Activated T-cell treated with anti-CD3 and anti-CD28 coated beads for 24 hours (primary cell): Measurements from ENCODE around the gene SIX5.
A peak's percentile ranks its signal among the peaks of the same experiment; 100 is the strongest.

ENCODE experiments used
- DNase-seq: peaks from one replicate; pipeline ENCODE4 v3.0.0-alpha.2; 2020; ENCODE audit warnings: low read depth

The SIX5 gene

DNA sequence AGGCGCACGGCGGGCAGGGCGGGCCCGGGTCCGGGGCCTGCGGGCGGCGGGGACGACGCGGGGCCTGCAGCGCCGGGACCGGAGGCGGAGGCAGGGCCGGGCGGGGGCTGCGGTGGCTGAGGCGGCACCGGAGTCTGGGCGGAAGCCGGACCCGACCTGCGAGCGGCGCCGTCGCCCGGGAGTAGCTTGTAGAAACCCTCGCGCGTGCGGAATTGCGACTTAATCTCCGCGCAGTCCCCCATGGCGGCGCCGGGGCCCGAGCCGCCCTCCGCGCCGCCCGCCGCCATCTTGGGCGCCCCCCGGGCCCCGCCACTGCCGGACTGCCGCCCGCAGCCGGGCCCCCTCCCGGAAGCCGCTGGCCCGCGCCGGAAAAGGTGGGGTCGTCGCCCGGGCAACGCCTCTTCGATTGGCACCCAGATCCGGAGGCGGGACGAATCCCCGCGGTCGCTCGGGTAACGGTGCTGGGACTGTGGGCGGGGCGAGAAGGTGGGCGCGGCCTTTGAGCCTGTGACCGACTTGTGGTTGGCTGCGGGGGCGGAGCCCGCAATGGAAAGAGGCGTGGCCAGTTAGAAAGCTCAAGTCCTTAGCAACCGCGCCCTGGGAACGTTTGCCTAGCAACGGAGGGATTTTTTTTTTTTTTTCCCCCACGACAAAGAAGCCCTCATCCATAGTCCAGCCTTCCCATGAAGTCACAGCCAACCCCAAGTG, 23.6 kb upstream of the SIX5 start, which contains the start of gene DMWD:
Gene DMWD (minus strand): TSS at position 376 of the 708 bp plus-strand sequence. CDS start 89 bp downstream, at position 287.
- DNase-seq = peak; percentile 100

GRCh38 chr19:45791744-45792469, 22.9 kb upstream of the SIX5 start:
- DNase-seq = no peak

DNA sequence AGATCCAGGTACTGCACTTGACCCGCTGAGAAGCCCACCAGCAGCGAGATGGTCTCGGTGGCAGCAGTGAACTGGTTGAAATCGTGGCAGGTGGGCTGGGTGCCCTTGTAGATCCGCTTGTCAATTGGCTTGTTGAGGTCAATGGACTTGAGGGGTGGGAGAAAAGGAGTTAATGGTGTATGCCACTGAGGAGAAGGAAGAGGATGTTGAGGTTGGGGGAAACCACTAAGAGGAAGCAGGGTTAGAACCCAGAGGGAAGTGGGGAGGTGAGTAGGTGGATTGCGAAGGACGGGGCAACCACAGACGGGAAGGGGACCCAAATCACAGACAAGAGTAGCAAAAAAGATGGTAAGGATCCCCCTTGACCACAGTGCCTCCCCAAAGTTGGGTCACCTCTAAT, 21.9 kb upstream of the SIX5 start:
- DNase-seq = no peak

GRCh38 chr19:45789035-45789786, 20.2 kb upstream of the SIX5 start:
- DNase-seq = no peak

DNA sequence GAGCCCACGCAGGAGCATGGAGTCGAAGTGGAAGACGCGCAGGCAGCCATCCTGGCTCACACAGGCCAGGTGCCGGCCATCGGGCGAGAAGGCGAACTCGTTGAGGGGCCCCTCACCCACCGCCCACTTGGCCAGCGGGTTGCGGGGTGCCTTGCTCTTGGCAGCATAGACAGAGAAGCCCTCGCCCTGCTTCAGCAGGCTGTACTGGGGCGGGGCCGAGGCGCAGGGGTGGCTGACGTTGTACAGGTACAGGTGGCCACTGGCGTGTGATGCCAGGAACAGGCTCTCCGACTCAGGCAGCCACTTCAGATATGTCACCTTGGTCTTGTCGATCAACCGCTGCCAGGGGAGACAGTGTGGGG, 17.5 kb upstream of the SIX5 start:
- DNase-seq = no peak

- no peak for DNase-seq
Measured at GRCh38 chr19:45785781-45786532, 16.9 kb upstream of the SIX5 start.

DNA sequence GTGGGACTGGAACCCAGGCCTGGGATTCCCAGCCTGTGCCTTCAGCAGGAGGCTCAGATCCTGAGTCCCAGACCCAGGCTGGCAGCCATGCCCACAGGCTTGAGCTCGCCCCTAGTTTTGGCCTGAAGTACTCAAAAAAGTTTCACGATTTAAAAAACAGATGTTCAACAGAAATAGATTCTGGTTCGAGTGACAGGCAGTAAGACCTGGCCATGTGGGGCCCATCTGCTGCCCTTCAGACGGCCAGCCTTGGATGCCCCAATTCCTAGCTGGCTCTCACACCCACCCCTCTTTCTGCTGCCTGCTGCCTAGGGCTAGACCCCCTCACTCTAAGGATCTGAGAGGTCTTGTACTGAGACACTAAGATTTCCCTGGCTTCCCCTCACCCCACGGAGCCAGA, 16.0 kb upstream of the SIX5 start:
- DNase-seq = no peak

DNA sequence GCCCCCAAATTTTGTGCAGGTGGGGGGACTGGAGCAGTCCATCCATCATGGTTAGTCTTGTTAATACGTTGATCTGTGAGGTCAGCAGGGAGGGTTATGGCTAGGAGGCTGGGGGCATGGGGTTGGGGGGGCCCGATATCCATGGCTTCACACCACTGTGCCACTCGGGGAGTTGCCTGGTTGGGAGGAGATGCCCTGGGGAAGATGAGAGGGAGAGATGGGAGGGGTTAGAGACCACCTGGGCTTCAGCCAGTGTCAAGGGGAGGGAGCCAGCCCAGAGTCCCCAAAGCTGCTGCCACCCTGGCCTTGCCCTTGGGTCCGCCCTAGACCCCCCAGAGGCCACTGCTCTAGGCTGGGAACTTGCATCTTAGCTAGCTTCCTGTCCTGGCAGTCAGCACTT, 15.0 kb upstream of the SIX5 start:
- no peak for DNase-seq

DNA sequence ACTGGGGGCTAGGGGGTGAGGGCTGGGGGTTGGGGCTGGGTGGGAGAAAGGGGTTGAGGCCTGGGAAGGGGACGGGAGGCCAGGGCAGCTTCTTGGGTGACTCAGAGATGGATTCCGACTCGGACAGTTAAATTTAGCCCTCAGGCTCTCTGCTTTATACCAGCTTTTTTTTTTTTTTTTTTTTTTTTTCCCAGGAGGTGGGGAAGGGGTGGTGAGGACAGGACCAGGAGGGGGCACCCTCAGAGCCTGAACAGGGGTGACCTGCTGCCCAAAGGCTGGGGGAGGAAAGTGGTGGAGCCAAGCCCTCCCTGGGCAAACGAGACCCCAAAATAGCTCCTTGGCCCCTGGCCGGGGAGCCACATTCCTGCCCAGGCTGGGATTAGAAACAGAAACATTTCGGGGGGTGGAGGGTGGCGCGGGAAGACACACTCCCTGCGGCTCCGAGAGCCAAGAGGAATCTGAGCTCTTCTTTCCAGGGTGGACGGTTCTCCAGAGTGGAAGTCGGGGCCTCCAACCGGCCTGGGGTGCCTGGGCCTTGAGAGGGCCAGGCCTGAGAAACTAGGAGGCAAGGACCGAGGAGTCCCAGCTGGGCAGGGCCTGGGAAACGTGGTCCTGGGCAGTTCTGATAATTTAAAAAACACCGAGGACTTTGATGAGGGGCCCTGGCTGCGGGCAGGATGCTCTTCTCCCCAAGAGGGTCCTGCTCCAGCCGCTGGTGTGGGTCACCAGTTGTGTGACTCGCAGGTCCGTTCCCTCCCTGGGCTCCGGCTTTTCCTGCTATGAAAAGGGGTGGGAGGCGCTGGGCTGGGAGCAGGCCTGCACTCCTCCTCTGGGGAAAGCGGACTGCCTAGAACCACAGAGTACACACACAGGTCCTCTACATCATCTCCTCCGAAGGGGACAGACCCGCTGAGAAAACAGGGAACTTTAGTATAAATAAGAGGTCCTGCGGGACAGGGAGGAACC, 14.1 kb upstream of the SIX5 start:
- no peak for DNase-seq

DNA sequence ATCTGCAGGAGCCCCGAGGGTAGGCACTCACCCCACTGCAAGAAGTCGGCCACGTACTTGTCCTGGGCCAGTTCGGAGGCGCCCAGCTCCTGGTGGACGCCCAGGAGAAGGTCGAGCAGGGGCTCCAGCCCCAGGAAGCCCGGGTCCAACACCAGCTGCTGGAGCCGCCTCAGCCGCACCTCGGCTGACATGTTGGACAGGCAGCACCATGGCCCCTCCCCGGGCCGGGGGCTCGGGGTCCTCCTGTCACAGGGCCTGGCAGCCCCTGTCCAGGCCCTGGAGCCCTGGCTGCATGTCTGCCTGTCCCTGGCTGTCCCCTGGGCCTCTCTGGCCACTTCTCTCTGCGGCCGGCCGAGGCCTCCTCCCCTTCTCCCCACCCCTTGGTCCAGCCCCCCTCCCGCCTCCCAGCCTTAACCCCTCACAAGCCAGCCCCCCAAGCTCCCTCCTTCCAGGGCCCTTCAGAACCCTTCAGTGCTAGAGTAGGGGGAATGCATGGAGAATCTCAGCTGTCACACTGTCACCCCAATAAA, 13.2 kb upstream of the SIX5 start, which contains the start of gene DMPK:
Gene DMPK (minus strand): TSS at position 329 of the 530 bp plus-strand sequence. CDS start 138 bp downstream, at position 191.
- DNase-seq = no peak

GRCh38 chr19:45781214-45782161, 12.4 kb upstream of the SIX5 start:
- DNase-seq = no peak

- DNase-seq = no peak
Measured at GRCh38 chr19:45780448-45781213, 11.6 kb upstream of the SIX5 start.

DNA sequence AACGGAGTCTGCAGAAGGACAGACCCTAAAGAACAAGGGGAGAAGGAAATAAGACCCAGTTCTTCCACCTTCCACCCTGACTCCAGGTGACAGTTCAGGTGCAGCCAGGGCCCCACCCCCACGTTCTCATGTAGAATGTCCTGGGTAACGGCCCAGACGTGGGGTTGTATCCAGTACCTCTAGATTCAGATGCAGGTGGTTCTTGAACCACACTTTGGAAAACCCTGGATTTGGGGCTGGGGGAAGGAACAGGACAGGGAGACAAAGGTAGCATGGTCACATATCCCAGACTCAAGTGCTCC, 11.0 kb upstream of the SIX5 start:
- no peak for DNase-seq

DNA sequence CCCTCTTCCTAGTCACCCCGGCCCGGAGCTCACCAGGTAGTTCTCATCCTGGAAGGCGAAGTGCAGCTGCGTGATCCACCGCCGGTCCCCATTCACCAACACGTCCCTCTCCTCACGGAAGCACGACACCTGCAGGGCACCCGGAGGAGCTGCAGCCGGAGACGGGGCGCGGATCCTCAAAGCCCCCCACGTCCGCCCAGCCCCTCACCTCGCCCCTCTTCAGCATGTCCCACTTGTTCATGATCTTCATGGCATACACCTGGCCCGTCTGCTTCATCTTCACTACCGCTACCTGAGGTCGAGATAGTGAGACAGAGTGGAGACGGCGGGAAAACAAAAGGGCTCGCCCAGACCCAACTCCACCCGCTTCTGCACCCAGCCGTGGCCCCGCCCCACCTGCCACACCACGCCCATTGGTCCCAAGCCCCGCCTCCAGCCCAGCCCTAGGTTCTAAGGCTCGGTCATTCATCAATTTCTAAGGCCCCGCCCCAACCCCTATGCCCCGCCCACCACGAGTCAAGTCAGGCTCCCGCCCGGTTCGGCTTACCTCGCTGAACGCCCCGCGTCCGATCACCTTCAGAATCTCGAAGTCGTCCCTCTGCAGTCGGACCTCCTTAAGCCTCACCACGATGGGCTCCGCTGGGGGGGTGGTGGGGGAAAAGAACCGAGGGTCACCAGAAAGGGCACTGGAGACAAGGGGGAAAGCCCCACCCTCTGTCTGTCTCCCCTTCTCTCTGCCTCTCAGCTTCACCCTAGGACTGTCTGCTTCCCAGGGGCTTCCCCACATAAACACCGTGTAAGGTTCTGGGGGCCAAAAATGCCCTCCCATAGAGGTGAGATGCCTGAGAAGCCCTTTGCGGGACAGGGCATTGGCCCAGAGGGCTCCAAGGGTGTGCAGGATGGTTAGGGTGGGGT, 10.4 kb upstream of the SIX5 start:
- peak; percentile 83 for DNase-seq

GRCh38 chr19:45778010-45778661, 9.1 kb upstream of the SIX5 start:
- no peak for DNase-seq

GRCh38 chr19:45777395-45777961, 8.4 kb upstream of the SIX5 start:
- DNase-seq = no peak

GRCh38 chr19:45774765-45775164, 5.7 kb upstream of the SIX5 start:
- no peak for DNase-seq
